Measurements from ENCODE around the gene THAP4.

GRCh38 chr2:241603686-241604085 is 33.3 kb downstream of the THAP4 start:
- TF ChIP-seq POLR2AphosphoS5 (IDR thresholded peaks at IDR 0.05; ENCODE audit: low read depth, low read length) (no peak), FOXM1 (IDR thresholded peaks at IDR 0.05; ENCODE audit: low read depth) (no peak), PBX3 (IDR thresholded peaks at IDR 0.05) (no peak), EP300 (IDR thresholded peaks at IDR 0.05; ENCODE audit: borderline replicate concordance in 1 of 2, low read depth in 1 of 2, low read length in 1 of 2) (no peak), EZH2phosphoT487 (IDR thresholded peaks at IDR 0.05; ENCODE audit: borderline replicate concordance, low read depth) (no peak)
